ENCODE data around the gene RHNO1.
A peak's percentile ranks its signal among the peaks of the same experiment; 100 is the strongest.
"Not testable (repeated sequence)": the region's sequence is repeated elsewhere in the genome, so short reads cannot be mapped to it uniquely, and the experiment has no call there.

Gene RHNO1

DNA sequence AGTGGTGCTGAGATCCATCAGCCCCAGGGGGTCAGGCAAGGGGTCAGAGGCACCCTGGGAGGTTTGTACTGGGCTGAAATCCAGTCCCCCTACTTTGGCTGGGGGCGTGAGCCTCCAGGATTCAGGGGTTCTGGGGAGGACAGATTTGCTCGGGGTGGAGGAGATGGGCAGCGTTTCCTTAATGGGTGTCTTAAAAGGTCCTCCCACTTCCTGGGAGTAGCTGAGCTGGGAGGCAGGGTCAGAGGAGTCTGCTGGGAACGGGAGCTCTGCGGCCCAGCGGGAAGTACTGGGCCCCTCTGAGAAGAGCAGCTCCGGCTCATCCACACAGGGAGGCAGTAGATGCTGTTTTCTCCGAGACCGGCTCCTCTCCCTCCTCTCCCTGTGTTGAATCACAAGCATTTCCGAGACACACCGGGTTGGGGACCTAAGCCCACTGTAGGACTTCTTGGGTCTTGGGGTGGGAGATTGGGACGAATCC, 18.0 kb upstream of the RHNO1 start:
- no peak for DNase-seq

DNA sequence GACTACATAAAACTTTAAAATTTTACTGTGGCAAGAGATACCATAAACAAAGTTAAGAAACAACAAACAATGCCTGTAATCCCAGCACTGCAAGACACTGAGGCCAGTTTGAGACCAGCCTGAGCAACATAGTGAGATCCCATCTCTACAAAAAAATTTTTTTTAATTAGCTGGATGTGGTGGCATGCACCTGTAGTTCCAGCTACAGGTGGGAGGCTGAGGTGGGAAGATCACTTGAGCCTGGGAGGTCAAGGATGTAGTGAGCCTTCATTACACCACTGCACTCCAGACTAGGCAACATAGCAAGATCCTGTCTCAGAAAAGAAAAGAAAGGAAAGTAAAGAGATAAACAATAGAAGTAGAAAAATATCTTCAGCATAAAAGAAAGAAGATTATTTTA, 16.9 kb upstream of the RHNO1 start:
- DNase-seq = no peak

DNA sequence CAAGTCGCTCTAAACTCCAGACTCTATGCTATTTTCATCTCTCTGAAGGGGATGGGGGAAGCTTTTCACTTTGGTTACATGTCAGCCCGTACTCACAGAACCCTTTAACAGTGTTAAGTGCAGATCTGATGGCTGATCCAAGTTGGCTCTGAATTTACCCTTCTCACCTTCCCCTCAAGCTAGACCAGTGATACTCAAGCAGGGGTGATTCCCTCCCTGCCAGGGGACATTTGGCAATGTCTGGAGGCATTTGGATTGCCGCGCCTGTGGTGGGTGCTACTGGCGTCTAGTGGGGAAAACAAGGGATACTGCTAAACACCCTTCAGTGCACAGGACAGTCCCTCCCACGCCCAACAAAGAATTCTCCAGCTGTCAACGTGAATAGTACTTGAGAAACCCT, 14.1 kb upstream of the RHNO1 start:
- DNase-seq = no peak

DNA sequence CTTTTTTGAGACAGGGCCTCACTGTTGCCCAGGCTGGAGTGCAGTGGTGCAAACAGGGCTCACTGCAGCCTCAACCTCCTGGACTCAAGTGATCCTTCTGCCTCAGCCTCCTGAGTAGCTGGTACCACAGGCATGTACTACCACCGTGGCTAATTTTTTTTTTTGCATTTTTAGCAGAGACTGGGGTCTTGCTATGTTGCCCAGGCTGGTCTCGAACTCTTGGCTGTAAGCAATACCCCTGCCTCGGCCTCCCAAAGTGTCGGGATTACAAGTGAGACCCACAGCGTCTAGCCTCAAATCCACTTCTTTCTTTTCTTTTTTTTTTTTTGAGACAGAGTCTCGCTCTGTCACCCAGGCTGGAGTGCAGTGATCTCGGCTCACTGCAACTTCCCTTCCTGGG, 13.6 kb upstream of the RHNO1 start:
- DNase-seq = not testable (repeated sequence)

DNA sequence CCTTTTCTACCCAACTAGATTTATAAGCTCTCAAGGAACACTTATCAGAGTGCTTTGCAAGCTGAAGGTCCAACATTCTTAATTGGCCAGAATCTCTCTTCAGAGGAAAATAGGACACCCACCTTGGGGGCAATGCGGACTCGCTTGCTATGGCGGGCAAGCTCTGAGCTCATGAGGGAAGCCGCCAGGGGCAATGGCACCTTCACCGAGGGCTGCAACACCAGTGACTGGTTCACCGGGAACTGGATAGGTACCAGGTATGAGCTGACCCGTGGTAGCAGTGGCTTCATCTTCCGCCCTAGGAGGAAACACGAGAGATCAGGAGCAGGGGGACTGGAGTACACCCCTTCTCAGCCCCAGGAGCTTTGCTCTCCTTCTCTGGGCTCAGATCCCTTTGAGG, 12.8 kb upstream of the RHNO1 start:
- no peak for DNase-seq

DNA sequence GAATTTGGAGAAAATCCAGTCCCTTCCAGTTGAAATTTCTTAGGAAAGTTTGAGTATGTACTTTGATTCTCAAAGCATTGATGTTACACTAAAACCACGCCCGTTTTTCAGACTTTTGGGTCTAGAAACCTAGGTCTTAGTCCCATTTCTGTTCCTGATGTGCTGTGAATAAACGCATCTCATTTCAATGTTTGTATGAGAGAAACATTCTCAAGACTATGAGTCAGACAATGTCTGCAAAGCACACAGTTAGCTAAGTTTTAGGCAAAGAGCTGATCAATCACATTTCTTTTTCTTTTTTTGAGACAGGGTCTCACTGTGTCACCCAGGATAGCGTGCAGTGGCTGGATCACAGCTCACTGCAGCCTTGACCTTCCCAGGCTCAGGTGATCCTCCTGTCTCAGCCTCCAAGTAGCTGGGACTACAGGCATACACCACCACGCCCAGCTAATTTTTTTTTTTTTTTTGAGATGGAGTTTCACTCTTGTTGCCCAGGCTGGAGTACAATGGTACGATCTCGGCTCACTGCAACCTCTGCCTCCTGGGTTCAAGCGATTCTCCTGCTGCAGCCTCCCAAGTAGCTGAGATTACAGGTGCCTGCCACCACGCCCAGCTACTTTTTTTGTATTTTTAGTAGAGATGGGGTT, 7.9 kb upstream of the RHNO1 start:
- DNase-seq = peak; percentile 19

DNA sequence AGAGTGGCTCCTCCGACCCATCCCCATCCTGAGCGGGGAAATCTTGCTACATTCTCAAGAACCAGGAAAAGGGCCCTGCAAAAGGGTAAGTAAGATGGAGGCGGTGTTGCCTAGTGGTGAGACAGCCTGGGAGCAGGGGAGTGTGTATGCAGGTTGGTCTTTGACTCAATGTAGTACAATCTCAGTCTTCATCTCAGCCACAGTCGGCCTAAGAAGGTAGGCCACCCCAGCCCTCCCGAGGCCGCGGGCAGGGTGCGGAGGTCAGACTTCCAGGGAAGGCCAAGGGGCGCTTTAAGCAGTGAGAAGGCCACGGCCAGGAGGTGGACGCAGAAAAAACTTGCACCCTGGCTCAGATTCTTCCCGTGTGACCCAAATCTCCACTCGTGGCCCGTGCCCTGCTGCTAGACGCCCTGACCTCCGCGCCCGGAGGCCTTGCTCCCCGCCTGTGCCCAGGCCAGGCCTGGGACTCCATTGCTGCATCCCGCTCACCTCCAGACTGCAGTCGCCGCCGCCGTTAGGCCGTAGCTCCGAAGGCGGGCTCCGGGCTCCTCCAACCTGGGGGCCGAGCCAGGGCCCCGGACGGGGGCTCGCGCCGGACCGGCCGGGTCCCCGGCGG, 484 bp upstream of the RHNO1 start:
- DNase-seq = peak; percentile 16

DNA sequence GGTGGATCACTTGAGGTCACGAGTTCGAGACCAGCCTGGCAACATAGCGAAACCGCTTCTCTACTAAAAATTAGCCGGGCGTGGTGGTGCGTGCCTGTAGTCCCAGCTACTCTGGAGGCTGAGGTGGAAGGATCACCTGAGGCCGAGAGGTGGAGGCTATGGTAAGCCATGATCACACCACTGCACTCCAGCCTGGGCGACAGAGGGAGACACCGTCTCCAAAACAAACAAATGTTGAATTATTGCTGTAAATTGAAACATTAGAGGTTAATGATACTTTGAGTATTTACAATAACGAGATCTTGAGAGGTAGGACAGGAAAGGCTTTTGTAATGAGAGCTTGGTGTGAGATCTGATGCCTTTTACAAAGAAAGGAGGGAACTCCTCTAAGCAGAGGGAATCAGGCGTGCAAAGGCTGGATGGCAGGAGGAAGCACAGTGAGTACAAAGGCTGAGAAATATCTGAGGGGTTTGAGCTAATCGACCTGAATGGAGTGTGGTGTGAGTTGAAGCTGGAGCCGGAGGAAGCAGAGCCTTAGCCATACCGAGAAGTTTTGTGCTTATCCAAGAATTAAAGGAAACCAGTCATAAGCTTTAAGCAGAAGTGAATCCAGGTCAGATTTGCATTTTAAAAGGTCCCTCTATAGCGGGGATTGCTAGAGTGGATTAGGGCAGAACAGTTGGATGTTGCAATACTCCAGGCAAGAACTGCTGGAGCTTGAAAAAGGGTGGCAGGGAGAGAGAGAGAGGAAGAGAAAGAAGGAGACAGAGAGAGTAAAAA, 1.1 kb downstream of the RHNO1 start:
- DNase-seq = peak; percentile 25

DNA sequence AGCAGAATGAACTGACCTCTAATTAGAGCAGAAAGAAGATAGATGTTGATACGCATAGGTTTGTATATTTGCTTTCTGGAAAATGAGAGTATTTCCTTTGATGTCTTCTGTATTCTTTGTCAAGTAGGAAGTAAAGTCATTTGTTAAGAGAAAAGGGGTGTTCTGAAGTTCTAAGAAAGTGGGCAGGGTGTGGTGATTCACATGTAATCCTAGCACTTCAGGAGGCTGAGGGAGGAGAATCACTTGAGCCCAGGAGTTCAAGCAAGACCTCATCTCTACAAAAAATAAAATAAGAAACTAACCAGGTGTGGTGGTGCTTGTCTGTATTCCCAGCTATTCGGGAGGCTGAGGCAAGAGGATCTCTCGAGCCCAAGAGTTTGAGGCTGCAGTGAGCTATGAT, 2.8 kb downstream of the RHNO1 start:
- no peak for DNase-seq

DNA sequence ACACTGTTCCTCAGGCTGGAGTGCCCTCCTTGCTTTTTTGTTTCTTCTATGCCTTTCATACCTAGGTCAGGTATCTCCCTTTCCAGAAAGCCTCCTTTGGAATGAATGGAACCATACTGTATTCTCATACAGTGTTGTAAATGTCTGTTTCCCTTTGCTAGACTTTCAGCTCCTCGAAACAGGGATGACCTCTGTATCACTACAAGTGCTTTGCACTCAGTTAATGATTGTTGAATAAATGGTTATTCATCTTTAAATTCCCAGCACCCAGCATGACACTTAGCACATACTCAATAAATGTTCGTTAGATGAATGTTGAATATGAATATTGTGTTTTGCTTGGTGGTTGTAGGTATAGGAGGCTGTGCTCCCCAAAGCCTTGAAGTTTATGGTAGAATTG, 7.8 kb downstream of the RHNO1 start:
- DNase-seq = no peak

DNA sequence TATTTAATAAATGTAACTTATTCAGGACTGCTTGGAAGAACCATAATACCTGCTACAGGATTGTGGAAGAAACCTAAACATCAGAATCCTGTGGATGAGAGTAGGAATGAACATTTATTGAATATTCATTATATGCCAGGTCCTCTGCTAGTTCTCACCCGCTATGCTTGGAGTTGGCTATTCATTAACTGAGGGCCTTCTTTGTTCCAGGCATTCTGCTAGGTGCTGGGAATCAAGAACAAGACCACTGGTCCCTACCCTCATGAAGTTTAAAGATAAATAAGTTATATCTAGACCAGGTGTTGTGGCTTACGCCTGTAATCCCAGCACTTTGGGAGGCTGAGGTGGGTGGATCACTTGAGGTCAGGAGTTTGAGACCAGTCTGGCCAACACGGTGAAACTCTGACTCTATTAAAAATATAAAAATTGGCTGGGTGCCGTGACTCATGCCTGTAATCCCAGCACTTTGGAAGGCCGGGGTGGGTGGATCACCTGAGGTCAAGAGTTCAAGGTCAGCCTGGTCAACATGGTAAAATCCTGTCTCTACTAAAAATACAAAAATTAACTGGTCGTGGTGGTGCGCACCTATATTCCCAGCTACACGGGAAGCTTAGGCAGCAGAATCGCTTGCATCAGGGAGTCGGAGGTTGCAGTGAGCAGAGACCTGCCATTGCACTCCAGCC, 9.9 kb downstream of the RHNO1 start:
- DNase-seq = no peak

DNA sequence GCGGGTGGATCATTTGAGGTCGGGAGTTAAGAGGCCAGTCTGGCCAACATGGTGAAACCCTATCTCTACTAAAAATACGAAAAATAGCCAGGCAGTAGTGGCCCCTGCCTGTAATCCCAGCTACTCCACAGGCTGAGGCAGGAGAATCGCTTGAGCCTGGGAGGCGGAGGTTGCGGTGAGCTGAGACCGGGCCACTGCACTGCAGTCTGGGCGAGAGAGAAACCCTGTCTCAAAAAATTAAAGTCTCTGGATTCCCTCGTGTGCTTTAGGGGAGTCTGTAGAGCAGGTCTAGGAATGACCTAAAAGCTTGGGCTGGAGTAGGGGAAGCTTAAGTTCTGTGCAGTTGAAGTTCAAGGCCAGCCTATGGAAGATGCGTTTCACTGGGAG, 13.0 kb downstream of the RHNO1 start:
- DNase-seq = no peak

DNA sequence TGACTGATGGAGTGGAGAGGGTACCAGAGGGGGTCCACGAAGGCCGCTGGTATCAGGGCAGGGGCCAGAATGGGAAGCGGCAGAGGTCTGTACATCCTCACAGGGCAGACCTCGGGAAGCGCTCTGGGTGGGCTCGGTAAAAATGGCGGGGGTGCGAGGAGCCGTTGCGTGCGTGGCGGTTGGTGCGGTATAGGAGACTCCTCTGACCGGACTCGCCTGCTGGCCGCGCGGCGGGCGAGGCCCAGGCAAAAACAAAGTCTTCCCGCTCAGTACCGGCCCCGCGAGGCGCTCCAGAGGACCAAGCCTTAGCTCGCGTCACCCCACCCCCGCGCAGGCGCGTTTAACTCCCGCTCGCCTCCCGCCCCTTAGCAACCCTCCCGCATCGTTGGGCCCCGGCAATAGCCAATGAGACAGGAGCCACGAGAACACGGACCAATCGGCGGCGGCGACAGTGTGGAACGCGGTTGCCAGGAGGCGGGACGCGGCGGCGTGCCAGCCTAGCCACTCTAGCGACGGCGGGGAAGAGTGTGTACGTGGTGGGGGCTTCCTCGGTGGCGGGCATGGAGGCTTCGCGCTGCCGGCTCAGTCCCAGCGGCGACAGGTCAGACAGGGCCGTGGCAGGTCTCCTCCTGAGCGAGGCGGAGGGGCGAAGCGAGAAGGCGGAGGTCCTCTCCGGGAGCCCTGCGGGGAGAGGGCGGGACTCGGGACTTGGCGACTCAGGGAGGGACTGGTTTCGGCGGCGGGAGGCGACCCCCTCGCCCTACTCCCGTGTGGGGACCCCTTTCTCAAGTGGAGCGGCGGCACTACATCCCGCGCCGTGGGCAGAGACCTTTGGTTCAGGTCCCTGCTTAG, 13.6 kb downstream of the RHNO1 start, which contains the start of gene TULP3:
TSS of gene TULP3 (plus strand) at position 504 of the 852 bp plus-strand sequence. CDS start at position 561, 57 bp downstream.
- DNase-seq = peak; percentile 99

DNA sequence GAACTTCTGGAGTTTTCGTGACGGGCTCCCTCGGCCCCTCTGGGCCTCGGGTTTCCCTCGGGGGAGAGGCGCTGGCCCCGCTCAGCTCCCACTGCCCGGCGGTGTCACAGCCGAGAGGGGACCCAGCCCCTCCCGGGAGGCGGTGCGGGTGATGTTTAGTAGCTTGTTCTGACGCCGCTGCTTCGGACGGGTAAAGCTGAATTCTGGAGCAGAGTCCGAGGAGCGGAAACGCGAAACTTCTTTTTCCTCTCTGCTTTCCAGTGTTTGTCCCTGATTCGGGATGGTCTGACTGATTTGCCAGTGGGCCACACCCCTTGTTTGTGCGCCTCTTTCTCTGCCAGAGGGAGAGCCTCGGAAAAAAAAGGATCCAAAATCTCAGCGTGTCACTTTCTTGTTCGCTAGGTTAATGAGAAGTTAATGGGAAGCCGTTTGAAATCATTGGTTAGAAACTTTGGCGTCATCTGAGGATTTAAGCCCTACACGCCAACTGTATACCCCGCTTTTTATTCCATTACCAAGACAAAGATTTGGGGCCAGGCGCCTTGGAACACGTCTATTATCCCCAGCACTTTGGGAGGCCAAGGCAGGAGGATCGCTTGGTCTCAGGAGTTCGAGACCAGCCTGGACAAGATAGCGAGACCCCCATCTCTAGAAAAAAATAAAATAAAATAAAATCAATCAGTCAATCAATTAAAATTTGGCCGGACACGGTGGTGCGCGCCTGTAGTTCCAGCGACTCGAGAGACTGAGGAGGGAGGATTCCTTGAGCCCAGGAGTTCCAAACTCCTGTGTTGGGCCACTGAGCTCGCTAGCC, 14.4 kb downstream of the RHNO1 start:
- peak; percentile 75 for DNase-seq

DNA sequence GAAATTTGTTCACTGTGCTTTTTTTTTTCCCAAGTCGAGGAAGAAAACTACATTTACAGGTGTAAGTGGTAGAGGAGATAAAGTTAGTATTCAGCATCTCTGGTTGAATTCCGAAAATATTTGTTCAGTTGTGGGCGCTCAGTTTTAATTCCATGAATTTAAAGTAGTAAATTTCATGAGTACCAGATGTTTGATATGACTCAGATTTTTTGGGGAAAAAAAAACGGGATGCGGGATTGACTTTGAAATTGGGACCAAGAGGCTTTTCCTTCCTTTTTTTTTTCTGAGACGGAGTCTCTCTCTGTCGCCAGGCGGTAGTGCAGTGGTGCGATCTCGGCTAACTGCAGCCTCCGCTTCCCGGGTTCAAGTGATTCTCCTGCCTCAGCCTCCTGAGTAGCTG, 15.2 kb downstream of the RHNO1 start:
- peak; percentile 65 for DNase-seq

DNA sequence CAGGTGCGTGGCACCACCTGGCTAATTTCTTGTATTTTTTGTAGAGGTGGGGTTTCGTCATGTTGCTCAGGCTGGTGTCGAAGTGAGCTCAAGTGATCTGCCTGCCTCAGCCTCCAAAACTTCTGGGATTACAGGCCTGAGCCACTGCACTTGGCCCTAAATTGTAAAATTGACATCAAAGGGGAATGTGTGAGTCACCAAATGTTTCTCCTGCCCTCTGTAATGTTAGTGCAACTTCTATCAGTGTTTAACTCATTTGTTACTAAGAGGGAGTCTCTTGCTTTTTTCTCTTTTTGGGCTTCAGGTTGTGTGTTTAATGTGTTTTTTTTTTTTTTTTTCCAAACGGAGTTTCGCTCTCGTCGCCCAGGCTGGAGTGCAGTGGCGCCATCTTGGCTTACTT, 16.0 kb downstream of the RHNO1 start:
- peak; percentile 89 for DNase-seq

DNA sequence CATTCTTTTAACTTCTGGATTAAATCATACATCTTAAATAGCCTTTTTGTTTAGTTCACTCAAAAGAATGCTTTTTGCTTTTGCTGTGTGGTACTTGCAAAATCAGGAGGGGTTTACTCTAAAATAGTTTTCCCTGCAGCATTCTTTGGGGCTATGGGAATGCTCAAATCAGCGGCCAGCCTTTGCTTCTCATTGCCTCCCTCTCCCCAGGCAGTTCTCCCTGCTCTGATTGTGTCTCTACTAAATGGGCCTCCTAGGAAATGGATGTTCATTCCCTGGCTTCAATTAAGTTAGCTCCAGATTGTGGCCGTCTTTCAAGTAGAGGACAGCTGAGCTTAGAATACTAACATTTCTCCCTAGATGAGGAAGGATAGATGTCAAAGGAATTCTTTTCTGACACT, 18.0 kb downstream of the RHNO1 start:
- DNase-seq = peak; percentile 73

DNA sequence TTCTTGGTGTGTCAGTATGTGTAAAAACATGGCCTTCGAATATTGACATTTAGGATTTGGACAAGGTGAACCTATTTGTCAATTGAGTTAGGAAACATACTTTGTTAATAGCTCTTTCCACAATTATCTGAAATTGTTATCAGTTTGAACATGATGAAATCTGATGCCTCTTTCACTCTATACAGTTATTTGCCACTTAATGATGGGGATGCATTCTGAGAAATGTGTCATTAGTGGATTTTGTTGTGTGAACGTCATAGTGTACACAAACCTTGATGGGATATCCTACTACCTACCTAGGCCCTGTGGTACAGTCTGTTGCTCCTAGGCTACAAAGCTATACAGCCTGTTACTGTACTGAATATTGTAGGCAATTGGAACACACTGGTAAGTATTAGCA, 18.5 kb downstream of the RHNO1 start:
- no peak for DNase-seq

DNA sequence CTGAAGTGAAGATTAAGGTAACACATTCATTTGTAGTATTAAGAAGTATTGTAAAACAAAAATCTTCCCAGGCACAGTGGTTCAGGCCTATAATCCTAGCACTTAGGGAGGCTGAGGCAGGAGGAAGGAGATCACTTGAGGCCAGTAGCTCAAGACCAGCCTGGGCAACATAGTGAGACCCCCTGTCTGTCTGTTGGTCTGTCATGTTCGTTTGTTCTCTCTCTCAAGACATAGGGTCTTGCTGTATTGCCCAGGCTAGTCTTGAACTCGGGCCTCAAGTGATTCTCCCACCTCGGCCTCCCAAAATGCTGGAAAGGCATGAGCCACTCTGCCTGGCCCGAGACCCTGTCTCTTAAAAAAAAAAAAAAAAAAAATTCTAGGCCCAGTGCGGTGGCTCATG, 20.4 kb downstream of the RHNO1 start:
- no peak for DNase-seq

DNA sequence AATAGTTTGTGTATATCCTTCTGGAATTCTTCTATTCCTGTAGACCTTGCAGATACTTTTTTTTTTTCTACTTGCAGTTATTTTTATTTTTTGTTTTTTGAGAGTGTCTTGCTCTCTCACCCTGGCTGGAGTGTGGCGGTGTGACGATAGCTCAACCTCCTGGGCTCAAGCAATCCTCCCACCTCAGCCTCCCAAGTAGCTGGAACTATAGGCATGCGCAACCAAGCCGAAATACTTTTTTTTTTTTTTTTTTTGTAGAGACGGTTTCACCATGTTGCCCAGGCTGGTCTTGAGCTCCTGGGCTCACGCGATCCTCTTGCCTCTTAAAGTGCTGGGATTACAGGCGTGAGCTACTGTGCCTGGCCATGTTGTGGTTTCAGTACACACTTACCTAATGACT, 23.6 kb downstream of the RHNO1 start:
- DNase-seq = no peak

DNA sequence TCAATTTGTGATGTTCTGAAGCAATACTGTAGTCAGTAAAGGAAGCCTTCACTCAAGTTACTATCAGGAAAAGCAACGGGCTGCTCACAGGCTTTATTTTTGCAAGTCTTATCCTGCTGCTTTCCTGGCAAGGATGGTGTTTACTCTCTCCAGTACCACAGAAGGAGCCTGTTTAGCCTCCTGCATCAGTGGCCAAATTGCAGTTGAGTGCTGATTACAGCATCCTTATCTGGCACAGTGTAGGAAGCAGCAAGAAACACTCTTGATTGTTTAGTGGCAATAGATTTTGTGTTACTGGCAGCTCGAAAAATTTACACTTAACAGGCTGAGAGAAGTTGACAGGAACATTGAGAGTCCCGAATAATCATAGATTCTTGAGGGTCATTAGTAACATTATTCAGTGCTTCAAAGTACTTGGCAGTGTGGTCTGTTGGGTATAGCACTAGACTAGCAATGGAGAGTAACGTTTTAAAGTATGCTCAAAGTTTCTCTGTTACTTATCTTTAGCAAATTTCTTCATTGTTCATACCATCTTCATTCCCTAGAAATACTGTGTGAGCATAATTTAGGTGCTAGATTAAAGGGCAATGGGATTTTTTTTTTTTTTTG, 25.4 kb downstream of the RHNO1 start:
- no peak for DNase-seq
